ENCODE data around the gene DNM2. TPM values are rescaled to one million over a fixed set of nuclear protein-coding genes. Genes with fewer than 3 reads are reported as not detected.
"Not testable (repeated sequence)": the region's sequence is repeated elsewhere in the genome, so short reads cannot be mapped to it uniquely, and the experiment has no call there.

The DNM2 gene
- 46.6 and 77.3 TPM in 2 replicates for total RNA-seq (2014; rRNA removed; shearing (Covaris generic))

- DNase-seq (ENCODE audit: low read depth): peak; percentile 100
Measured at GRCh38 chr19:10717356-10718204, at the start of gene DNM2. Gene DNM2, plus strand, starts transcription at chr19:10718079. Its CDS starts 164 bp downstream, at chr19:10718243.

- no peak for DNase-seq (ENCODE audit: low read depth)
Measured at GRCh38 chr19:10669246-10669645, 48.6 kb upstream of the DNM2 start.

GRCh38 chr19:10670182-10670581, 47.7 kb upstream of the DNM2 start:
- no peak for DNase-seq (ENCODE audit: low read depth)

GRCh38 chr19:10670876-10671804, 46.7 kb upstream of the DNM2 start:
- DNase-seq (ENCODE audit: low read depth): no peak

- DNase-seq (ENCODE audit: low read depth): not testable (repeated sequence)
Measured at GRCh38 chr19:10671922-10672321, 46.0 kb upstream of the DNM2 start.

- DNase-seq (ENCODE audit: low read depth): not testable (repeated sequence)
Measured at GRCh38 chr19:10675214-10675613, 42.7 kb upstream of the DNM2 start.

GRCh38 chr19:10677751-10678150, 40.1 kb upstream of the DNM2 start:
- no peak for DNase-seq (ENCODE audit: low read depth)

- no peak for DNase-seq (ENCODE audit: low read depth)
Measured at GRCh38 chr19:10678813-10679212, 39.1 kb upstream of the DNM2 start.

- no peak for DNase-seq (ENCODE audit: low read depth)
Measured at GRCh38 chr19:10679743-10680142, 38.1 kb upstream of the DNM2 start.

GRCh38 chr19:10680545-10681135, 37.2 kb upstream of the DNM2 start:
- DNase-seq (ENCODE audit: low read depth): no peak

- no peak for DNase-seq (ENCODE audit: low read depth)
Measured at GRCh38 chr19:10681658-10682057, 36.2 kb upstream of the DNM2 start.

- no peak for DNase-seq (ENCODE audit: low read depth)
Measured at GRCh38 chr19:10682397-10683063, 35.3 kb upstream of the DNM2 start.

GRCh38 chr19:10683064-10683426, 34.8 kb upstream of the DNM2 start:
- DNase-seq (ENCODE audit: low read depth): no peak

GRCh38 chr19:10683582-10683981, 34.3 kb upstream of the DNM2 start:
- DNase-seq (ENCODE audit: low read depth): no peak

- DNase-seq (ENCODE audit: low read depth): no peak
Measured at GRCh38 chr19:10685210-10685609, 32.7 kb upstream of the DNM2 start.

GRCh38 chr19:10686193-10686592, 31.7 kb upstream of the DNM2 start:
- DNase-seq (ENCODE audit: low read depth): no peak

- DNase-seq (ENCODE audit: low read depth): no peak
Measured at GRCh38 chr19:10686661-10687517, 31.0 kb upstream of the DNM2 start.

GRCh38 chr19:10687518-10688288, 30.2 kb upstream of the DNM2 start:
- DNase-seq (ENCODE audit: low read depth): no peak

GRCh38 chr19:10688545-10689280, 29.2 kb upstream of the DNM2 start:
- DNase-seq (ENCODE audit: low read depth): no peak
